CD4-positive, alpha-beta T cell (primary cell): Measurements from ENCODE around the gene ZMYND19. TPM values are rescaled to one million over a fixed set of nuclear protein-coding genes. Genes with fewer than 3 reads are reported as not detected.

ENCODE experiments used
- ATAC-seq: fragments of 200-7000 bp; cut with Tn5 transposase; one replicate; pipeline ENCODE4 v1.10.0; 2022; ENCODE audit warnings: mild to moderate bottlenecking; ENCODE audit not compliant: poor library complexity
- CTCF ChIA-PET: fragments of 350-600 bp; sonication (Branson Sonifier 250); formaldehyde crosslinking; loops from one replicate; lab custom pipeline; 2021; ENCODE audit warnings: antibody characterized with exemption, inconsistent platforms; lab: Charles Lee
- POLR2A ChIA-PET: fragments of 350-600 bp; sonication (Branson Sonifier 250); formaldehyde crosslinking; loops from one replicate; lab custom pipeline; 2021; ENCODE audit warnings: antibody characterized with exemption, inconsistent platforms; lab: Charles Lee
- DNase-seq, 14 experiments: peaks; one replicate each; pipeline ENCODE4 v3.0.0-alpha.2; 2013 to 2020; ENCODE audit warnings: mixed read lengths in 2 of 14
- H3K27ac ChIP-seq, 2 donors: one replicate each; pipeline versions ENCODE4 v1.5.1 to v1.7.0; 2013; ENCODE audit warnings: low read length in 2 of 2, low read depth in 1 of 2, mild to moderate bottlenecking in 1 of 2
- H3K27me3 ChIP-seq, 2 experiments: 1 replicate in 1 of 2; 2 replicates in 1 of 2; pipeline versions ENCODE4 v1.6.1 to v1.7.0; 2013; ENCODE audit warnings: low read length in 2 of 2, control low read depth in 1 of 2, mild to moderate bottlenecking in 1 of 2, moderate library complexity in 1 of 2; ENCODE audit not compliant: insufficient read depth in 2 of 2, control insufficient read depth in 1 of 2
- H3K36me3 ChIP-seq: one replicate; pipeline ENCODE4 v1.6.1; 2013; ENCODE audit warnings: low read length, control low read depth; ENCODE audit not compliant: insufficient read depth
- H3K4me1 ChIP-seq: one replicate; pipeline ENCODE4 v1.6.1; 2013; ENCODE audit warnings: low read length, control low read depth; ENCODE audit not compliant: insufficient read depth
- H3K4me3 ChIP-seq: one replicate; pipeline ENCODE4 v1.5.1; 2013; ENCODE audit warnings: mild to moderate bottlenecking, low read length, moderate library complexity
- H3K9me3 ChIP-seq, 2 experiments: 1 replicate in 1 of 2; 2 replicates in 1 of 2; pipeline versions ENCODE4 v1.6.1 to v1.7.0; 2013; ENCODE audit warnings: low read length in 2 of 2, mild to moderate bottlenecking in 2 of 2, control low read depth in 1 of 2, moderate library complexity in 1 of 2; ENCODE audit not compliant: control insufficient read depth in 1 of 2, insufficient read depth in 1 of 2
- H3K27ac Mint-ChIP-seq: one replicate; pipeline ENCODE4 v1.8.0; 2020; ENCODE audit warnings: mixed read lengths
- H3K27me3 Mint-ChIP-seq: one replicate; pipeline ENCODE4 v1.8.0; 2021; ENCODE audit warnings: mixed read lengths
- H3K36me3 Mint-ChIP-seq: one replicate; pipeline ENCODE4 v1.8.0; 2021; ENCODE audit warnings: low read depth, mixed read lengths
- H3K4me1 Mint-ChIP-seq: one replicate; pipeline ENCODE4 v1.8.0; 2021; ENCODE audit warnings: low read depth, mixed read lengths
- H3K4me3 Mint-ChIP-seq: one replicate; pipeline ENCODE4 v1.8.0; 2020; ENCODE audit warnings: mild to moderate bottlenecking, mixed read lengths
- H3K9me3 Mint-ChIP-seq: one replicate; pipeline ENCODE4 v1.8.0; 2020; ENCODE audit warnings: mixed read lengths
- intact Hi-C, 2 experiments: fragments of 100-400 bp; cut with DNase I in 1 of 2; cut with micrococcal nuclease in 1 of 2; formaldehyde crosslinking; loops; one replicate each; pipeline versions ENCODE4 v1.15.1 to v1.9.0; 2023 to 2025; cut with DNase I, micrococcal nuclease
- total RNA-seq, 174 experiments: library from RNA in 2 of 174; stranded (reverse) in 2 of 174; gene quantifications; one replicate each; pipeline ENCODE4 v1.2.3 and lab custom pipeline; 2021 to 2026
- TF ChIP-seq, protein P1 (sequence below): fragments of 200-600 bp; IDR thresholded peaks from one replicate; pipeline ENCODE4 v1.8.0; 2022; ENCODE audit warnings: antibody characterized with exemption, mild to moderate bottlenecking

Gene ZMYND19
- total RNA-seq, 2 experiments from 2014 or later = 8.6 to 11.3 TPM

DNA sequence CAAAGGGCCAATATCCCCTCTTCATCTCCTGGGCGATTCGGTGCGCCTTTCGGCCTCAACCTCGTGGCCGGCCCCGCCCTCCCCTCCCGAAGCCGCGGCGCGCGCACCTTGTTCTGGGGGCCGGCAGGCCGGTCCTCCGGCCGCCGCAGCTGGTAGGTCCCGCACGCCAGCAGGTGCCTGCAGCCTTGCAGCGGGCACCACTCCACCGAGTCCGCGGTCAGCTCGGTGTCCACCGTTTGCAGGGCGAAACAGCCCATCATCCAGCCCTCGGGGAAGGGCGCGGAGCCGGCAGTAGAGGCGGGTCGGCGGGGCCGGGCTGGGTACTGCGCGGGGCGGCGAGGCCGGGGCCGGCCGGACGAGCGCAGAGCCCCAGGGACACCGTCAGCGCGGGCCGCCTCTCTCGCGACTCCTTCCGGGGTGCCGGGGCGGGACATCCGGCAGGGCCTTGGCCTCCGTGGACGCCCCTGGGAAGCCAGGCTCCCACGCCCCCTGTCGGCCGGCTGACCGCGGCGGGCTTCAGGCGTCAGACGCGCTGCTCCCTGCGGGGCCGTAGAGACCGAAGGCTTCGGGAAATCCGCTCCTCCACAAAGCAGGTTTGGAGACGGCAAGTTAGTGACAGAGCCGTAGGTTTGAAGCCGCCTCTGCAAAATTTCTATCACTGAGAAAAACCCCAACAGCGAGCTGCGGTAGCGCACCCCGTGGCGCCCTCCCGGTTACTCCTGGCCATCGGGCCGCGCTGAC, 11.6 kb downstream of the ZMYND19 start, which contains the start of gene DPH7:
TSS of gene DPH7 (minus strand) at position 408 of the 741 bp plus-strand sequence. CDS start at position 260, 148 bp downstream.
- Histone ChIP-seq H3K27me3 (no peaks in the 10 kb centered on the region), H3K4me3 (peak within 1 kb of the TSS; percentile 63), H3K27ac (peak within 1 kb of the TSS in 1 of 2 donors; percentile 39), H3K36me3 (peaks cover 35% of the 10 kb centered on the region), H3K9me3 (no peaks in the 10 kb centered on the region), H3K4me1 (peaks cover 36% of the 10 kb centered on the region)
- POLR2A ChIA-PET = interaction anchor here (0.9 to 1.6 kb wide), 4 partner anchors 10 to 44 kb away, joined by 4 to 8 read pairs (median 5); partner anchors contain the start of genes EHMT1 and MRPL41
- Mint-ChIP-seq H3K4me1 (peaks cover 30% of the 10 kb centered on the region), H3K9me3 (no peaks in the 10 kb centered on the region), H3K27me3 (no peaks in the 10 kb centered on the region), H3K4me3 (peak within 1 kb of the TSS; percentile 87), H3K27ac (peak within 1 kb of the TSS; percentile 71), H3K36me3 (peaks cover 52% of the 10 kb centered on the region)
- ATAC-seq (peak; percentile 97), DNase-seq (peak; percentile 88 to 98 (median 94))
- CTCF ChIA-PET = interaction anchor here (1.1 to 2.2 kb wide), 6 partner anchors 12 to 1215 kb away, joined by 3 to 7 read pairs (median 5); partner anchors contain the start of genes DNLZ, MRPL41 and PNPLA7
- TF ChIP-seq, protein P1, sequence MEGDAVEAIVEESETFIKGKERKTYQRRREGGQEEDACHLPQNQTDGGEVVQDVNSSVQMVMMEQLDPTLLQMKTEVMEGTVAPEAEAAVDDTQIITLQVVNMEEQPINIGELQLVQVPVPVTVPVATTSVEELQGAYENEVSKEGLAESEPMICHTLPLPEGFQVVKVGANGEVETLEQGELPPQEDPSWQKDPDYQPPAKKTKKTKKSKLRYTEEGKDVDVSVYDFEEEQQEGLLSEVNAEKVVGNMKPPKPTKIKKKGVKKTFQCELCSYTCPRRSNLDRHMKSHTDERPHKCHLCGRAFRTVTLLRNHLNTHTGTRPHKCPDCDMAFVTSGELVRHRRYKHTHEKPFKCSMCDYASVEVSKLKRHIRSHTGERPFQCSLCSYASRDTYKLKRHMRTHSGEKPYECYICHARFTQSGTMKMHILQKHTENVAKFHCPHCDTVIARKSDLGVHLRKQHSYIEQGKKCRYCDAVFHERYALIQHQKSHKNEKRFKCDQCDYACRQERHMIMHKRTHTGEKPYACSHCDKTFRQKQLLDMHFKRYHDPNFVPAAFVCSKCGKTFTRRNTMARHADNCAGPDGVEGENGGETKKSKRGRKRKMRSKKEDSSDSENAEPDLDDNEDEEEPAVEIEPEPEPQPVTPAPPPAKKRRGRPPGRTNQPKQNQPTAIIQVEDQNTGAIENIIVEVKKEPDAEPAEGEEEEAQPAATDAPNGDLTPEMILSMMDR = peak; percentile 94
- intact Hi-C loops = loop anchor here in 1 of 2 experiments (1.0 to 5.0 kb wide), 2 partner anchors 40 to 156 kb away; partner anchors contain the start of genes EXD3 and NOXA1

DNA sequence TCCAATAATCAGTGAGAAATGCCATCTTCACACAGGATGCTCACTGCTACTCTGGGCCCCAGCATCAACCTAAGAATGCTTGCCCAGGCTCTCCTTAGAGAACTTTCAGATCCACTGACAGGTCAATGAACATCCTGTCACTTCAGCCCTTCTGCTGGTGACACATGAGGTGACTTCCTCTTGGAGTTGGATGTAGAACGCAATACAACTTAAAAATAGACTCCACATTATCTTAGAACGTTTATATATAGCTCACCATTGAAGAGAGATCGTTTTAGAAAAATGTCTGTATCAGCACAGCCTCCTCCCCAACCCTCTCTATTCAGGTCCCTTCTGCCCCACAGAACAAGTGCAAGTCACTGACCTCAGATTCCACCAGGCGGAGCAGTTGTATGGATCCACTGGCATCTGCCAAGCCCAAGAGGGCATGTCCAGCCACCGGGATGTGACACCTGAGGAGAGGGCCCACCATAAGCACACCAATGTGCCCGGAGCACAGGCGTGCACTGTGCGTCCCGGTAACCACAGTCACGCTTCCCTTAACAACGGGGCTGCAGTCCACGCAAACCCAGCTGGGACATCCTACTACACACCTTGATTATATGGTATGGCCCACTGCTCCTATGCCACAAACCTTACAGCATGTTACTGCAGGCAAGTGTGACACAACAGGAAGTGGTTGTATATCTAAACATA, 14.4 kb downstream of the ZMYND19 start:
- intact Hi-C loops = loop anchor here in 1 of 2 experiments (5.0 kb wide), 1 partner anchor 154 kb away; the partner anchor contains the start of genes EXD3 and NOXA1

DNA sequence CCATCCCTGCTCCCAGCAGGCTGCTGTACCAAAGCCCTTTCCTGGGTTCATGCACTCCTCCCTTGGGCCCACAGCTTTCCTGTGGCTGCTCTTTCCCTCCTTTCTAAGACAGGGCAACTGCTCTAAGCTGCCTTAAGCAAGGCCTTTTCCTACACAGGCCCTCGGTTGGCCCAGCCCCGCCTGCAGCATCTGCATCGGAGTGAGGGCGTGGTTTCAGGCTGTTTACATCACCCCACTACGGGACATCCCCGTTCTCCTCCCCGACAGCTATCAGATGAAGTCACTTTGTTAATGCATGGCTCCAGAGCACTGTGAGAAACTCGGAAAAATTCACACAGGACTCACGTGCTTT, 15.0 kb downstream of the ZMYND19 start:
- DNase-seq = peak in 1 of 14 experiments; percentile 45
- peaks cover 35% of the 10 kb centered on the region for H3K4me1 Mint-ChIP-seq
- intact Hi-C loops = loop anchor here in 1 of 2 experiments (5.0 kb wide), 1 partner anchor 153 kb away; the partner anchor contains the start of genes EXD3 and NOXA1
- ChIA-PET POLR2A (interaction anchor here (1.0 kb wide), 1 partner anchor 43 kb away, joined by 4 read pairs; the partner anchor contains the start of gene EHMT1), CTCF (no interaction called here)
- H3K36me3 ChIP-seq = peaks cover 39% of the 10 kb centered on the region
- H3K4me1 ChIP-seq = peaks cover 36% of the 10 kb centered on the region
- H3K4me3 ChIP-seq = no peak overlapping the region
- no peaks in the 10 kb centered on the region for H3K9me3 ChIP-seq
- no peak overlapping the region for H3K27ac ChIP-seq
- H3K27ac Mint-ChIP-seq = no peak overlapping the region
- H3K9me3 Mint-ChIP-seq = no peaks in the 10 kb centered on the region
- H3K4me3 Mint-ChIP-seq = no peak overlapping the region
- H3K27me3 ChIP-seq = no peaks in the 10 kb centered on the region
- peaks cover 52% of the 10 kb centered on the region for H3K36me3 Mint-ChIP-seq
- no peaks in the 10 kb centered on the region for H3K27me3 Mint-ChIP-seq
- ATAC-seq = no peak
- TF ChIP-seq, protein P1 = no peak

More for the DNA sequence above, 14.4 kb downstream of the ZMYND19 start:
- H3K4me3 ChIP-seq = no peak overlapping the region
- Mint-ChIP-seq H3K9me3 (no peaks in the 10 kb centered on the region), H3K27me3 (no peaks in the 10 kb centered on the region), H3K4me1 (peaks cover 30% of the 10 kb centered on the region), H3K27ac (peak overlapping the region; percentile 20), H3K36me3 (peaks cover 47% of the 10 kb centered on the region), H3K4me3 (peak overlapping the region; percentile 79)
- ATAC-seq (no peak), DNase-seq (peak in 1 of 14 experiments; percentile 28)
- peaks cover 39% of the 10 kb centered on the region for H3K36me3 ChIP-seq
- no peaks in the 10 kb centered on the region for H3K9me3 ChIP-seq
- ChIA-PET POLR2A (no interaction called here), CTCF (no interaction called here)
- H3K4me1 ChIP-seq = peaks cover 36% of the 10 kb centered on the region
- TF ChIP-seq, protein P1 = no peak
- H3K27ac ChIP-seq = no peak overlapping the region
- H3K27me3 ChIP-seq = no peaks in the 10 kb centered on the region
